CD4-positive, alpha-beta T cell (primary cell): ENCODE measurements around the gene IRS2. TPM values are rescaled to one million over a fixed set of nuclear protein-coding genes. Genes with fewer than 3 reads are reported as not detected.

Experiments used
- ATAC-seq: fragments of 200-7000 bp; cut with Tn5 transposase; one replicate; pipeline ENCODE4 v1.10.0; 2022; ENCODE audit warnings: mild to moderate bottlenecking; ENCODE audit not compliant: poor library complexity
- CTCF ChIA-PET: fragments of 350-600 bp; sonication (Branson Sonifier 250); formaldehyde crosslinking; loops from one replicate; lab custom pipeline; 2021; ENCODE audit warnings: antibody characterized with exemption, inconsistent platforms; lab: Charles Lee
- POLR2A ChIA-PET: fragments of 350-600 bp; sonication (Branson Sonifier 250); formaldehyde crosslinking; loops from one replicate; lab custom pipeline; 2021; ENCODE audit warnings: antibody characterized with exemption, inconsistent platforms; lab: Charles Lee
- DNase-seq, 14 experiments: peaks; one replicate each; pipeline ENCODE4 v3.0.0-alpha.2; 2013 to 2020; ENCODE audit warnings: mixed read lengths in 2 of 14
- H3K27ac ChIP-seq, 2 donors: one replicate each; pipeline versions ENCODE4 v1.5.1 to v1.7.0; 2013; ENCODE audit warnings: low read length in 2 of 2, low read depth in 1 of 2, mild to moderate bottlenecking in 1 of 2
- H3K27me3 ChIP-seq, 2 experiments: 1 replicate in 1 of 2; 2 replicates in 1 of 2; pipeline versions ENCODE4 v1.6.1 to v1.7.0; 2013; ENCODE audit warnings: low read length in 2 of 2, control low read depth in 1 of 2, mild to moderate bottlenecking in 1 of 2, moderate library complexity in 1 of 2; ENCODE audit not compliant: insufficient read depth in 2 of 2, control insufficient read depth in 1 of 2
- H3K36me3 ChIP-seq: one replicate; pipeline ENCODE4 v1.6.1; 2013; ENCODE audit warnings: low read length, control low read depth; ENCODE audit not compliant: insufficient read depth
- H3K4me1 ChIP-seq: one replicate; pipeline ENCODE4 v1.6.1; 2013; ENCODE audit warnings: low read length, control low read depth; ENCODE audit not compliant: insufficient read depth
- H3K4me3 ChIP-seq: one replicate; pipeline ENCODE4 v1.5.1; 2013; ENCODE audit warnings: mild to moderate bottlenecking, low read length, moderate library complexity
- H3K9me3 ChIP-seq, 2 experiments: 1 replicate in 1 of 2; 2 replicates in 1 of 2; pipeline versions ENCODE4 v1.6.1 to v1.7.0; 2013; ENCODE audit warnings: low read length in 2 of 2, mild to moderate bottlenecking in 2 of 2, control low read depth in 1 of 2, moderate library complexity in 1 of 2; ENCODE audit not compliant: control insufficient read depth in 1 of 2, insufficient read depth in 1 of 2
- H3K27ac Mint-ChIP-seq: one replicate; pipeline ENCODE4 v1.8.0; 2020; ENCODE audit warnings: mixed read lengths
- H3K27me3 Mint-ChIP-seq: one replicate; pipeline ENCODE4 v1.8.0; 2021; ENCODE audit warnings: mixed read lengths
- H3K36me3 Mint-ChIP-seq: one replicate; pipeline ENCODE4 v1.8.0; 2021; ENCODE audit warnings: low read depth, mixed read lengths
- H3K4me1 Mint-ChIP-seq: one replicate; pipeline ENCODE4 v1.8.0; 2021; ENCODE audit warnings: low read depth, mixed read lengths
- H3K4me3 Mint-ChIP-seq: one replicate; pipeline ENCODE4 v1.8.0; 2020; ENCODE audit warnings: mild to moderate bottlenecking, mixed read lengths
- H3K9me3 Mint-ChIP-seq: one replicate; pipeline ENCODE4 v1.8.0; 2020; ENCODE audit warnings: mixed read lengths
- CTCF ChIP-seq: fragments of 200-600 bp; IDR thresholded peaks from one replicate; pipeline ENCODE4 v1.8.0; 2022; ENCODE audit warnings: antibody characterized with exemption, mild to moderate bottlenecking
- intact Hi-C, 2 experiments: fragments of 100-400 bp; cut with DNase I in 1 of 2; cut with micrococcal nuclease in 1 of 2; formaldehyde crosslinking; loops; one replicate each; pipeline versions ENCODE4 v1.15.1 to v1.9.0; 2023 to 2025; cut with DNase I, micrococcal nuclease
- total RNA-seq, 174 experiments: library from RNA in 2 of 174; stranded (reverse) in 2 of 174; gene quantifications; one replicate each; pipeline ENCODE4 v1.2.3 and lab custom pipeline; 2021 to 2026

Gene IRS2
- total RNA-seq, 2 experiments from 2014 or later, result 188 to 193 TPM

GRCh38 chr13:109783815-109784589, 2.4 kb downstream of the IRS2 start:
- no peak for TF ChIP-seq CTCF
- peaks cover 26% of the 10 kb centered on the region for H3K36me3 Mint-ChIP-seq
- ATAC-seq (no peak), DNase-seq (peak in 5 of 14 experiments; percentile 6 to 47 (median 17))
- Histone ChIP-seq H3K4me3 (no peak overlapping the region), H3K36me3 (peaks cover 6% of the 10 kb centered on the region), H3K4me1 (peaks cover 55% of the 10 kb centered on the region), H3K27me3 (no peaks in the 10 kb centered on the region), H3K27ac (no peak overlapping the region), H3K9me3 (peaks cover 0 to 19% of the 10 kb centered on the region in 2 experiments)
- H3K4me3 Mint-ChIP-seq, result peak overlapping the region; percentile 20
- no peaks in the 10 kb centered on the region for H3K9me3 Mint-ChIP-seq
- H3K27me3 Mint-ChIP-seq, result no peaks in the 10 kb centered on the region
- ChIA-PET CTCF (no interaction called here), POLR2A (interaction anchor here (1.0 to 1.2 kb wide), 2 partner anchors 36 to 174 kb away, joined by 3 read pairs; no protein-coding TSS in a partner anchor)
- intact Hi-C loops, result loop anchor here in 1 of 2 experiments (5.0 to 10.0 kb wide), 3 partner anchors 931 to 1567 kb away; partner anchors contain the start of genes ABHD13, ANKRD10, ING1 and LIG4
- peaks cover 39% of the 10 kb centered on the region for H3K4me1 Mint-ChIP-seq
- H3K27ac Mint-ChIP-seq, result no peak overlapping the region

- Histone ChIP-seq H3K36me3 (peaks cover 6% of the 10 kb centered on the region), H3K27ac (no peak overlapping the region), H3K4me3 (no peak overlapping the region), H3K4me1 (peaks cover 58% of the 10 kb centered on the region), H3K27me3 (no peaks in the 10 kb centered on the region), H3K9me3 (peaks cover 0 to 19% of the 10 kb centered on the region in 2 experiments)
- DNase-seq (peak in 3 of 14 experiments; percentile 13 to 42 (median 39)), ATAC-seq (no peak)
- Mint-ChIP-seq H3K9me3 (no peaks in the 10 kb centered on the region), H3K36me3 (peaks cover 28% of the 10 kb centered on the region), H3K4me1 (peaks cover 39% of the 10 kb centered on the region), H3K27ac (no peak overlapping the region), H3K27me3 (no peaks in the 10 kb centered on the region), H3K4me3 (no peak overlapping the region)
- no peak for TF ChIP-seq CTCF
- POLR2A ChIA-PET, result no interaction called here
- CTCF ChIA-PET, result no interaction called here
- intact Hi-C loops, result loop anchor here in 1 of 2 experiments (5.0 to 10.0 kb wide), 3 partner anchors 931 to 1566 kb away; partner anchors contain the start of genes ABHD13, ANKRD10, ING1 and LIG4
Measured at GRCh38 chr13:109783447-109783814, 3.0 kb downstream of the IRS2 start.

GRCh38 chr13:109782823-109783431, 3.5 kb downstream of the IRS2 start:
- Histone ChIP-seq H3K27me3 (no peaks in the 10 kb centered on the region), H3K36me3 (peaks cover 6% of the 10 kb centered on the region), H3K9me3 (peaks cover 0 to 19% of the 10 kb centered on the region in 2 experiments), H3K4me3 (no peak overlapping the region), H3K4me1 (peaks cover 63% of the 10 kb centered on the region), H3K27ac (no peak overlapping the region)
- ChIA-PET POLR2A (no interaction called here), CTCF (no interaction called here)
- Mint-ChIP-seq H3K9me3 (no peaks in the 10 kb centered on the region), H3K4me3 (peak overlapping the region; percentile 86), H3K27ac (peak overlapping the region; percentile 39), H3K36me3 (peaks cover 28% of the 10 kb centered on the region), H3K27me3 (no peaks in the 10 kb centered on the region), H3K4me1 (peaks cover 39% of the 10 kb centered on the region)
- DNase-seq (peak in 1 of 14 experiments; percentile 5), ATAC-seq (no peak)
- TF ChIP-seq CTCF, result no peak
- intact Hi-C loops, result loop anchor here in 1 of 2 experiments (5.0 to 10.0 kb wide), 3 partner anchors 932 to 1566 kb away; partner anchors contain the start of genes ABHD13, ANKRD10, ING1 and LIG4
